Left lung (tissue), 10 donors: ENCODE measurements around the gene GRP. TPM values are rescaled to one million over a fixed set of nuclear protein-coding genes. Genes with fewer than 3 reads are reported as not detected.

Experiments
- ATAC-seq: fragments of 200-7000 bp; cut with Tn5 transposase; one replicate; pipeline ENCODE4 v1.9.1; 2020; ENCODE audit warnings: moderate library complexity
- DNase-seq, 4 donors: peaks; one replicate each; pipeline ENCODE4 v3.0.0-alpha.2; 2013 to 2020
- H3K27ac ChIP-seq, 2 donors: fragments of 200-600 bp; sonication (generic) in 1 of 2; one replicate each; pipeline versions ENCODE4 v1.5.0 to v1.8.0; 2020 to 2021
- H3K27me3 ChIP-seq, 2 donors: fragments of 200-600 bp; sonication (generic) in 1 of 2; one replicate each; pipeline versions ENCODE4 v1.5.0 to v1.8.0; 2020 to 2021
- H3K36me3 ChIP-seq, 2 donors: fragments of 200-600 bp; sonication (generic) in 1 of 2; one replicate each; pipeline versions ENCODE4 v1.5.0 to v1.8.0; 2020 to 2021
- H3K4me1 ChIP-seq, 2 donors: fragments of 200-600 bp; one replicate each; pipeline ENCODE4 v1.8.0; 2021
- H3K4me3 ChIP-seq, 2 donors: fragments of 200-600 bp; sonication (generic) in 1 of 2; one replicate each; pipeline versions ENCODE4 v1.5.0 to v1.8.0; 2020 to 2021; ENCODE audit warnings: mild to moderate bottlenecking in 1 of 2
- H3K9me3 ChIP-seq, 2 donors: fragments of 200-600 bp; sonication (generic) in 1 of 2; one replicate each; pipeline versions ENCODE4 v1.5.0 to v1.8.0; 2020 to 2021
- intact Hi-C, 2 donors: fragments of 100-400 bp; cut with DNase I; formaldehyde crosslinking; loops; one replicate each; pipeline versions ENCODE4 v1.11.2 to v1.14.2; 2022
- polyA plus RNA-seq, 6 donors: library from polyadenylated mRNA; unstranded; fragments of 120-200 nt; gene quantifications; one replicate each; pipeline ENCODE4 v1.2.1, GENCODE V29; 2013; ENCODE audit not compliant: insufficient read length in 6 of 6
- total RNA-seq, 2 donors: library from RNA; stranded (reverse); fragmentation: NEBNext Ultra II Directional; extraction: Animal tissue kit (Norgen Biotek cat#: 25700); gene quantifications; one replicate each; pipeline ENCODE4 v1.2.1, GENCODE V29; 2021
- TF ChIP-seq, protein P1 (sequence below), 2 donors: fragments of 200-600 bp; sonication (generic) in 1 of 2; IDR thresholded peaks; one replicate each; pipeline versions ENCODE4 v1.5.0 to v1.8.0; 2021; ENCODE audit warnings: antibody characterized with exemption in 2 of 2
- donor health status: DM: no; HTN: yes; CAD: no.
- donor health status: DM: no; HTN: no; CAD: no.

GRP gene
- total and polyA plus RNA-seq, 8 donors: 0.67 to 75.8 (median 58.6) TPM

DNA sequence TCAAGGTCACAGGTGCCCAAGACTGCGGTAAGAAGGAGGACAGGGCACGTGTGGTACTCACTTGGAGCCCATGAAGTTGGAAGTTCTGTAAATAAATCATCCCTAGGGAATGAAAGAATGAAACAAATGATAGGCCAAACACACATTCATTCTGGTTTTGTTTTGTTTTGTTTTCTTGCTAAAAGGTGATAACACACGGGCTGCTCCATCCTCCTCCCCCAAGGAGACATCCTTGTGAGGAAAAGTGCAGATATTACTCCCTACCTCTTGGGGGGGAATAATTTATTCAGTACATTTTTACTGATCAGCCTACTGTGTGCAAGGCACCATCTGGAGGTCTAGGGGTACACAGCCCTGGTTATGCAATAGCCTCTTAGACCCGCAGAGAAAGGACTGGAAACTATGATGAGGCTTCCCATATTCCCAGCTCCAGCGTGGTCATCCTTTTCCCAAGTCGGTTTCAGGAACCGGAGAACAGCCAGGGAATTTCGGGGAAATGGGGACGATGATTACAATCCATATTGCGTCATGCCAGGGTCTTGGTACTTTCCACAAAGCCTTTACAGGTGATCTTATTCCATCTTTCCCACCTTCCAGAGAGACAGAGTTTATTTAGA lies 47.0 kb downstream of the GRP start:
- intact Hi-C loops: no loop called here
- Histone ChIP-seq H3K9me3 (no peaks in the 10 kb centered on the region), H3K27me3 (peaks cover 89 to 98% of the 10 kb centered on the region in 2 donors), H3K4me1 (peaks cover 4 to 27% of the 10 kb centered on the region in 2 donors), H3K27ac (no peak overlapping the region), H3K36me3 (no peaks in the 10 kb centered on the region), H3K4me3 (no peak overlapping the region)
- TF ChIP-seq, protein P1, sequence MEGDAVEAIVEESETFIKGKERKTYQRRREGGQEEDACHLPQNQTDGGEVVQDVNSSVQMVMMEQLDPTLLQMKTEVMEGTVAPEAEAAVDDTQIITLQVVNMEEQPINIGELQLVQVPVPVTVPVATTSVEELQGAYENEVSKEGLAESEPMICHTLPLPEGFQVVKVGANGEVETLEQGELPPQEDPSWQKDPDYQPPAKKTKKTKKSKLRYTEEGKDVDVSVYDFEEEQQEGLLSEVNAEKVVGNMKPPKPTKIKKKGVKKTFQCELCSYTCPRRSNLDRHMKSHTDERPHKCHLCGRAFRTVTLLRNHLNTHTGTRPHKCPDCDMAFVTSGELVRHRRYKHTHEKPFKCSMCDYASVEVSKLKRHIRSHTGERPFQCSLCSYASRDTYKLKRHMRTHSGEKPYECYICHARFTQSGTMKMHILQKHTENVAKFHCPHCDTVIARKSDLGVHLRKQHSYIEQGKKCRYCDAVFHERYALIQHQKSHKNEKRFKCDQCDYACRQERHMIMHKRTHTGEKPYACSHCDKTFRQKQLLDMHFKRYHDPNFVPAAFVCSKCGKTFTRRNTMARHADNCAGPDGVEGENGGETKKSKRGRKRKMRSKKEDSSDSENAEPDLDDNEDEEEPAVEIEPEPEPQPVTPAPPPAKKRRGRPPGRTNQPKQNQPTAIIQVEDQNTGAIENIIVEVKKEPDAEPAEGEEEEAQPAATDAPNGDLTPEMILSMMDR (IDR thresholded peaks at IDR 0.05): no peak
- ATAC-seq (no peak), DNase-seq (no peak)

GRCh38 chr18:59267503-59268126 lies 47.7 kb downstream of the GRP start:
- ATAC-seq (no peak), DNase-seq (no peak)
- intact Hi-C loops: no loop called here
- H3K27ac ChIP-seq: no peak overlapping the region
- H3K4me1 ChIP-seq: peaks cover 4 to 33% of the 10 kb centered on the region in 2 donors
- TF ChIP-seq, protein P1 (IDR thresholded peaks at IDR 0.05): no peak
- H3K36me3 ChIP-seq: no peaks in the 10 kb centered on the region
- peaks cover 95 to 99% of the 10 kb centered on the region in 2 donors for H3K27me3 ChIP-seq
- no peaks in the 10 kb centered on the region for H3K9me3 ChIP-seq
- H3K4me3 ChIP-seq: no peak overlapping the region

DNA sequence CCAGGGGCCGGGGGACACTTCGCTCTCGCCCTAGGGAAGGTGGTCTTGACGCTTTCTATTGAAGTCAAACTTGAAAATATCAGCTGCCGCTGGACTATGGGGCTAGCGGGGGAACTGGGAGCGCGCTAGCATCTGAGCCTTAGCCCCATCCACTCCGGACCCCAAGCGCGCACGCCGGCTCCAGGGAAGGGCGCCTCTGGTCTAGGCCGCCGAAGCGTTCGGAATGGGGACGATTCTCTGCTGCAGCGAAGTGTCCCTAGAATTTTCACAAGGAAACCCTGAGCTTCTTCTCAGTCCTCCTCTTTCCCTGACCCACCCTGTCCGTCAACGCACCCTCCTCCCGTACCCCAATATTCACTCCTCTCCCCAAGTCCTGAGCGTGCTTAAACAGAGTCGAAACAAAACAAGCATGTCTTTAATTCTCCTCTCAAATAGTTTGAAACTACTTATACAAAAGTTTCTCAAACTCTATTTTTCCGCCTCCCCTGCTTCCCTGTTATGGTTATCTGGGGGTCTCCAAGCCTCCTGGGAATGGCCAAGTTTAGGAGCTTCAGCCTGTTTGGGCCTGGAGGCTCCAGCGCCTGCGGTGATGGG lies 48.3 kb downstream of the GRP start:
- no peak for DNase-seq
- intact Hi-C loops: no loop called here
- H3K27me3 ChIP-seq: peaks cover 99 to 100% of the 10 kb centered on the region in 2 donors
- H3K27ac ChIP-seq: no peak overlapping the region
- ATAC-seq: no peak
- no peak overlapping the region for H3K4me3 ChIP-seq
- peaks cover 10 to 39% of the 10 kb centered on the region in 2 donors for H3K4me1 ChIP-seq
- TF ChIP-seq, protein P1 (IDR thresholded peaks at IDR 0.05): no peak
- H3K36me3 ChIP-seq: no peaks in the 10 kb centered on the region
- no peaks in the 10 kb centered on the region for H3K9me3 ChIP-seq

GRCh38 chr18:59268721-59269562 lies 49.0 kb downstream of the GRP start:
- Histone ChIP-seq H3K4me3 (no peak overlapping the region), H3K27ac (no peak overlapping the region), H3K27me3 (peaks cover 99 to 100% of the 10 kb centered on the region in 2 donors), H3K36me3 (no peaks in the 10 kb centered on the region), H3K9me3 (no peaks in the 10 kb centered on the region), H3K4me1 (peaks cover 13 to 47% of the 10 kb centered on the region in 2 donors)
- TF ChIP-seq, protein P1 (IDR thresholded peaks at IDR 0.05): no peak
- DNase-seq (peak in 2 of 4 donors; percentile 45 to 83), ATAC-seq (peak; percentile 77)
- intact Hi-C loops: no loop called here
